Mucosa of descending colon (tissue), 3 donors: Measurements from ENCODE around the gene TSPO2. TPM values are rescaled to one million over a fixed set of nuclear protein-coding genes. Genes with fewer than 3 reads are reported as not detected.

Source experiments
- ATAC-seq: fragments of 200-7000 bp; cut with Tn5 transposase; one replicate; pipeline ENCODE4 v1.9.1; 2020; ENCODE audit warnings: mild to moderate bottlenecking, moderate library complexity
- DNase-seq, 3 donors: peaks; one replicate each; pipeline ENCODE4 v3.0.0-alpha.2; 2020
- H3K36me3 ChIP-seq: fragments of 200-600 bp; one replicate; pipeline ENCODE4 v1.8.0; 2021; ENCODE audit warnings: low read depth, mild to moderate bottlenecking
- H3K4me1 ChIP-seq: fragments of 200-600 bp; one replicate; pipeline ENCODE4 v1.8.0; 2021; ENCODE audit warnings: low read depth, mild to moderate bottlenecking
- H3K4me3 ChIP-seq: fragments of 200-600 bp; one replicate; pipeline ENCODE4 v1.8.0; 2021; ENCODE audit warnings: mild to moderate bottlenecking
- H3K9me3 ChIP-seq: fragments of 200-600 bp; one replicate; pipeline ENCODE4 v1.8.0; 2021; ENCODE audit warnings: mild to moderate bottlenecking
- intact Hi-C, 2 donors: fragments of 100-400 bp; cut with DNase I in 1 of 2; cut with micrococcal nuclease in 1 of 2; formaldehyde crosslinking; loops; one replicate each; pipeline versions ENCODE4 v1.11.0 to v1.11.1; 2022; cut with DNase I, micrococcal nuclease
- total RNA-seq, 3 donors: library from RNA; stranded (reverse); fragmentation: NEBNext Ultra II Directional in 2 of 3; extraction: Animal tissue kit (Norgen Biotek cat#: 25700) in 2 of 3; gene quantifications; one replicate each; pipeline versions ENCODE4 v1.2.1 to v1.2.4, GENCODE V29; 2021 to 2023
- TF ChIP-seq, protein P1 (sequence below): fragments of 200-600 bp; IDR thresholded peaks from one replicate; pipeline ENCODE4 v1.8.0; 2022; ENCODE audit warnings: antibody characterized with exemption, mild to moderate bottlenecking
- donor health status: DM: no; HTN: no; CAD: no; lungs with moderate emphysema.
- donor health status: DM: no; HTN: no; CAD: no.
- donor health status: DM: no; HTN: yes; CAD: no.

The TSPO2 gene
- total RNA-seq, 3 donors from 2014 or later, result 0.48 TPM; not detected in 2

- ATAC-seq (no peak), DNase-seq (no peak)
- Histone ChIP-seq H3K9me3 (no peaks in the 10 kb centered on the region), H3K4me3 (no peak overlapping the region), H3K4me1 (peaks cover 8% of the 10 kb centered on the region), H3K36me3 (no peaks in the 10 kb centered on the region)
- intact Hi-C loops, result no loop called here
- TF ChIP-seq, protein P1, sequence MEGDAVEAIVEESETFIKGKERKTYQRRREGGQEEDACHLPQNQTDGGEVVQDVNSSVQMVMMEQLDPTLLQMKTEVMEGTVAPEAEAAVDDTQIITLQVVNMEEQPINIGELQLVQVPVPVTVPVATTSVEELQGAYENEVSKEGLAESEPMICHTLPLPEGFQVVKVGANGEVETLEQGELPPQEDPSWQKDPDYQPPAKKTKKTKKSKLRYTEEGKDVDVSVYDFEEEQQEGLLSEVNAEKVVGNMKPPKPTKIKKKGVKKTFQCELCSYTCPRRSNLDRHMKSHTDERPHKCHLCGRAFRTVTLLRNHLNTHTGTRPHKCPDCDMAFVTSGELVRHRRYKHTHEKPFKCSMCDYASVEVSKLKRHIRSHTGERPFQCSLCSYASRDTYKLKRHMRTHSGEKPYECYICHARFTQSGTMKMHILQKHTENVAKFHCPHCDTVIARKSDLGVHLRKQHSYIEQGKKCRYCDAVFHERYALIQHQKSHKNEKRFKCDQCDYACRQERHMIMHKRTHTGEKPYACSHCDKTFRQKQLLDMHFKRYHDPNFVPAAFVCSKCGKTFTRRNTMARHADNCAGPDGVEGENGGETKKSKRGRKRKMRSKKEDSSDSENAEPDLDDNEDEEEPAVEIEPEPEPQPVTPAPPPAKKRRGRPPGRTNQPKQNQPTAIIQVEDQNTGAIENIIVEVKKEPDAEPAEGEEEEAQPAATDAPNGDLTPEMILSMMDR, result no peak
These were observed 5.7 kb upstream of the TSPO2 start for GRCh38 chr6:41036601-41037000.

GRCh38 chr6:41037107-41037900 lies 5.0 kb upstream of the TSPO2 start:
- peaks cover 8% of the 10 kb centered on the region for H3K4me1 ChIP-seq
- H3K4me3 ChIP-seq, result no peak overlapping the region
- no peaks in the 10 kb centered on the region for H3K36me3 ChIP-seq
- H3K9me3 ChIP-seq, result no peaks in the 10 kb centered on the region
- ATAC-seq (no peak), DNase-seq (no peak)
- intact Hi-C loops, result no loop called here
- TF ChIP-seq, protein P1, result no peak

GRCh38 chr6:41038205-41038604 lies 4.1 kb upstream of the TSPO2 start:
- DNase-seq (no peak), ATAC-seq (no peak)
- intact Hi-C loops, result no loop called here
- H3K4me1 ChIP-seq, result peaks cover 8% of the 10 kb centered on the region
- H3K36me3 ChIP-seq, result no peaks in the 10 kb centered on the region
- TF ChIP-seq, protein P1, result no peak
- H3K9me3 ChIP-seq, result no peaks in the 10 kb centered on the region
- H3K4me3 ChIP-seq, result no peak overlapping the region

DNA sequence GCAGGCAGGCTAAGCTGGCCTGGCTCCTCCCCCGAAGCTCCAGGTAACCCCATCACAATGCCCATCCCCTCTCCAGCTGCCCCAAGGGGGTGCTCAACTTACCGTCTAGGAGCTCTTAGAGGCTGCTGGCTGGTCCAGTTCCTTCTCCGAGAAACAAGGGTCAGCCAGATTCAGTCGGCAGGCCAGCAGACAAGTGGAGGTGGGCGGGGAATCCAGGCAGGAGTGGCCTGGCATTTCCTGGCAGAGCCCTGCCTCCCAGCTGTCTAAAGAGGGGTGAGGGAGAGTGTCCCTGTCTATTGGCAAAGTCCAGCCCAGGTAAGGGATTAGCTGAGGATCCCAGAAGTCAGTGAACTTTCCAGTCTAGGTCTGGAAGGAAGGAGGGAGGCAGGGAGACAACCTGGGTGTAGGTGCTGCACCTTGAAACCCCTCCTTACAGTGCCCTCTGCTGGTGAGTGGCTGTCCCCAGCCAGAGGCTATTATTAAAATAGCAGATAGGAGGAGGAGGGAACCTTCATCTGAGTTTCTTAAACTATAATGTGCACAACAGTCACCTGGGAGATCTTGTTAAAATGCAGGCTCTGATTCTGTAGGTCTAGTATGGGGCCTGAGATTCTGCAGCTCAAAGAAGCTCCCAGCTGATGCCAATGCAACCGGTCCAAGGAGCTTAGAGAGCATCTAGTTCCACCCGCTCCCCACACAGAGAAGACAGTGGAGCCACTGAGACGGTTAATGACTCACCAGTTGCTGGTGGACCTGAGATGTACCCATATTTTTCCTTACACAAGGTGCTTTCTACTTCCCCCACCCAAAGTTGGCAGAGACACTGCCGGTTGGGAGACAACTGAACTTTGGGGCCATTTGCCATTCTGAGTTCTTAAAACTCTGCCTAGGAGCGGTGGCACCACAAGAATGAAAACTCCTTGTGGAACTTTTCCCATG lies 2.9 kb upstream of the TSPO2 start, which contains the start of gene UNC5CL:
TSS of gene UNC5CL (minus strand) at position 162 of the 939 bp plus-strand sequence. CDS start 4,147 bp downstream, outside the sequence.
- no peak within 1 kb of the TSS for H3K4me3 ChIP-seq
- intact Hi-C loops, result no loop called here
- no peaks in the 10 kb centered on the region for H3K36me3 ChIP-seq
- peaks cover 8% of the 10 kb centered on the region for H3K4me1 ChIP-seq
- TF ChIP-seq, protein P1, result peak; percentile 72
- DNase-seq, result peak; percentile 73 to 82 (median 80)
- H3K9me3 ChIP-seq, result no peaks in the 10 kb centered on the region
- ATAC-seq, result peak; percentile 81

- Histone ChIP-seq H3K36me3 (no peaks in the 10 kb centered on the region), H3K4me3 (no peak overlapping the region), H3K4me1 (peaks cover 8% of the 10 kb centered on the region), H3K9me3 (no peaks in the 10 kb centered on the region)
- TF ChIP-seq, protein P1, result no peak
- DNase-seq (peak; percentile 55 to 76 (median 66)), ATAC-seq (peak; percentile 88)
- intact Hi-C loops, result no loop called here
These were observed 1.9 kb upstream of the TSPO2 start for GRCh38 chr6:41040101-41040939.
